SK-N-SH (cell line): Measurements from ENCODE around the gene NPY1R. TPM values are rescaled to one million over a fixed set of nuclear protein-coding genes. Genes with fewer than 3 reads are reported as not detected.

Source experiments
- CTCF ChIA-PET: fragments of 300-600, 350-600 bp; formaldehyde crosslinking; extraction: SDS; loops from one replicate; lab custom pipeline; 2021; lab: Yijun Ruan, JAX
- POLR2A ChIA-PET: fragments of 350-600 bp; sonication (Branson Sonifier 250); formaldehyde crosslinking; extraction: SDS; loops from one replicate; lab custom pipeline; 2020; ENCODE audit warnings: antibody characterized with exemption, inconsistent platforms; lab: Yijun Ruan, JAX
- DNase-seq: peaks from one replicate; pipeline ENCODE4 v3.0.0; 2012
- H2AFZ ChIP-seq: fragments of 200-600 bp; sonication (generic); 2 replicates; pipeline ENCODE4 v1.8.1; 2016; ENCODE audit warnings: antibody characterized with exemption, mild to moderate bottlenecking, low read depth
- H3F3A ChIP-seq: fragments of 200-600 bp; sonication (generic); replicated peaks from 2 replicates; pipeline ENCODE3; 2016; ENCODE audit warnings: antibody characterized with exemption, mild to moderate bottlenecking; ENCODE audit not compliant: insufficient read depth
- H3K27ac ChIP-seq, 2 experiments: fragments of 200-500 bp in 1 of 2; fragments of 200-600 bp in 1 of 2; sonication (Bioruptor generic) in 1 of 2; sonication (generic), shearing (Covaris generic) in 1 of 2; 2 replicates each; pipeline versions ENCODE4 v1.5.1 to v1.6.1; 2014 to 2016; ENCODE audit warnings: low read depth in 2 of 2, inconsistent platforms in 1 of 2, low read length in 1 of 2, mild to moderate bottlenecking in 1 of 2, mixed read lengths in 1 of 2
- H3K27me3 ChIP-seq: fragments of 200-600 bp; sonication (generic), shearing (Covaris generic); 2 replicates; pipeline ENCODE4 v1.6.1; 2016; ENCODE audit warnings: mixed run types; ENCODE audit not compliant: insufficient read depth
- H3K36me3 ChIP-seq, 2 experiments: fragments of 200-500 bp in 1 of 2; fragments of 200-600 bp in 1 of 2; sonication (Bioruptor generic) in 1 of 2; sonication (generic) in 1 of 2; replicated peaks in 1 of 2; 2 replicates each; pipeline versions ENCODE3 to v1.5.1; 2014 to 2016; ENCODE audit warnings: low read length in 1 of 2, mild to moderate bottlenecking in 1 of 2; ENCODE audit not compliant: insufficient read depth in 2 of 2, control insufficient read depth in 1 of 2
- H3K4me1 ChIP-seq, 2 experiments: fragments of 200-500 bp in 1 of 2; fragments of 200-600 bp in 1 of 2; sonication (Bioruptor generic) in 1 of 2; sonication (generic), shearing (Covaris generic) in 1 of 2; 2 replicates each; pipeline versions ENCODE4 v1.5.1 to v1.6.1; 2014 to 2016; ENCODE audit warnings: low read depth in 1 of 2, low read length in 1 of 2, mixed run types in 1 of 2; ENCODE audit not compliant: insufficient read depth in 2 of 2, control insufficient read depth in 1 of 2
- H3K4me2 ChIP-seq: fragments of 200-600 bp; sonication (generic), shearing (Covaris generic); 2 replicates; pipeline ENCODE4 v1.6.1; 2017; ENCODE audit warnings: mixed run types
- H3K4me3 ChIP-seq, 2 experiments: fragments of 200-500 bp in 1 of 2; fragments of 200-600 bp in 1 of 2; sonication (Bioruptor generic) in 1 of 2; sonication (generic), shearing (Covaris generic) in 1 of 2; 2 replicates each; pipeline versions ENCODE4 v1.5.1 to v1.8.1; 2014 to 2016; ENCODE audit warnings: low read depth in 2 of 2, inconsistent platforms in 1 of 2, low read length in 1 of 2, mild to moderate bottlenecking in 1 of 2, mixed read lengths in 1 of 2, moderate library complexity in 1 of 2
- H3K79me2 ChIP-seq: fragments of 200-600 bp; sonication (generic); 2 replicates; pipeline ENCODE4 v1.8.1; 2017; ENCODE audit warnings: mild to moderate bottlenecking; ENCODE audit not compliant: insufficient read depth
- H3K9ac ChIP-seq: fragments of 200-600 bp; sonication (generic); 2 replicates; pipeline ENCODE4 v1.6.1; 2017; ENCODE audit warnings: mixed run types
- H3K9me2 ChIP-seq: fragments of 200-600 bp; sonication (generic); 2 replicates; pipeline ENCODE4 v1.6.1; 2017; ENCODE audit warnings: mixed run types
- H3K9me3 ChIP-seq: fragments of 200-600 bp; sonication (generic); 2 replicates; pipeline ENCODE4 v1.6.1; 2017; ENCODE audit warnings: mixed run types, mild to moderate bottlenecking, moderate library complexity
- H4K20me1 ChIP-seq: fragments of 200-600 bp; sonication (generic); 2 replicates; pipeline ENCODE4 v1.6.1; 2017; ENCODE audit warnings: mild to moderate bottlenecking, mixed run types; ENCODE audit not compliant: insufficient read depth
- FOSL2 ChIP-seq: IDR thresholded peaks from 2 replicates; pipeline ENCODE4 v1.4.0; 2012; ENCODE audit warnings: low read depth, mild to moderate bottlenecking, moderate library complexity, borderline replicate concordance
- FOXM1 ChIP-seq: IDR thresholded peaks from 2 replicates; pipeline ENCODE4 v1.4.0; 2012; ENCODE audit warnings: low read depth, mild to moderate bottlenecking
- GABPA ChIP-seq: IDR thresholded peaks from 2 replicates; pipeline ENCODE4 v1.4.0; 2012; ENCODE audit warnings: low read depth, mild to moderate bottlenecking
- GATA2 ChIP-seq: sonication (generic); formaldehyde crosslinking; IDR thresholded peaks from 2 replicates; pipeline ENCODE4 v1.5.0; 2020; ENCODE audit warnings: mild to moderate bottlenecking, missing genetic modification reagents
- JUND ChIP-seq: IDR thresholded peaks from 2 replicates; pipeline ENCODE4 v1.4.0; 2012
- MXI1 ChIP-seq: IDR thresholded peaks from 2 replicates; pipeline ENCODE4 v1.6.1; 2012; ENCODE audit warnings: mild to moderate bottlenecking, low read depth, low read length, improper control_type of control experiment
- NRF1 ChIP-seq: IDR thresholded peaks from 2 replicates; pipeline ENCODE4 v1.6.1; 2012; ENCODE audit warnings: low read depth, mild to moderate bottlenecking, low read length
- RAD21 ChIP-seq: IDR thresholded peaks from 2 replicates; pipeline ENCODE4 v1.6.1; 2012; ENCODE audit warnings: mild to moderate bottlenecking, low read length
- RCOR1 ChIP-seq: fragments of 150-350 bp; IDR thresholded peaks from 2 replicates; pipeline ENCODE4 v1.6.1; 2017; ENCODE audit warnings: antibody characterized with exemption, low read length
- RXRA ChIP-seq: IDR thresholded peaks from 2 replicates; pipeline ENCODE4 v1.4.0; 2012; ENCODE audit warnings: low read depth, mild to moderate bottlenecking, borderline replicate concordance
- TEAD4 ChIP-seq: IDR thresholded peaks from 2 replicates; pipeline ENCODE4 v1.4.0; 2012; ENCODE audit warnings: mild to moderate bottlenecking, borderline replicate concordance; ENCODE audit not compliant: insufficient read depth
- YY1 ChIP-seq: IDR thresholded peaks from 2 replicates; pipeline ENCODE4 v1.4.0; 2012; ENCODE audit warnings: low read depth, mild to moderate bottlenecking
- WGBS: methylation state at CpG from one replicate; pipeline ENCODE4 v1.1.6; 2017; ENCODE audit warnings: low lambda C conversion rate; 5-methylcytosine and 5-hydroxymethylcytosine counted together
- polyA plus RNA-seq, 3 experiments: library from polyadenylated mRNA; depleted of rRNA; stranded (reverse); fragments of >200 nt; gene quantifications; 2 replicates each; pipeline ENCODE4 v1.2.3, GENCODE V29; 2012
- TF ChIP-seq, protein P1 (sequence below): fragments of 150-350 bp; IDR thresholded peaks from 2 replicates; pipeline ENCODE4 v1.6.1; 2017; ENCODE audit warnings: antibody characterized with exemption, low read length, low read depth, borderline replicate concordance
- TF ChIP-seq, protein P2 (sequence below): IDR thresholded peaks from 2 replicates; pipeline ENCODE4 v1.4.0; 2012; ENCODE audit warnings: low read depth, borderline replicate concordance
- TF ChIP-seq, protein P3 (sequence below): IDR thresholded peaks from 2 replicates; pipeline ENCODE4 v1.4.0; 2012; ENCODE audit warnings: low read depth
- TF ChIP-seq, protein P4 (sequence below): IDR thresholded peaks from 2 replicates; pipeline ENCODE4 v1.4.0; 2012; ENCODE audit warnings: low read depth, borderline replicate concordance
- TF ChIP-seq, protein P5 (sequence below): fragments of 150-350 bp; IDR thresholded peaks from 2 replicates; pipeline ENCODE4 v1.6.1; 2016; ENCODE audit warnings: mild to moderate bottlenecking, low read depth, low read length

The NPY1R gene
- polyA plus RNA-seq, 1 of the 3 experiments (the other 2 are of a cell fraction), result not detected

DNA sequence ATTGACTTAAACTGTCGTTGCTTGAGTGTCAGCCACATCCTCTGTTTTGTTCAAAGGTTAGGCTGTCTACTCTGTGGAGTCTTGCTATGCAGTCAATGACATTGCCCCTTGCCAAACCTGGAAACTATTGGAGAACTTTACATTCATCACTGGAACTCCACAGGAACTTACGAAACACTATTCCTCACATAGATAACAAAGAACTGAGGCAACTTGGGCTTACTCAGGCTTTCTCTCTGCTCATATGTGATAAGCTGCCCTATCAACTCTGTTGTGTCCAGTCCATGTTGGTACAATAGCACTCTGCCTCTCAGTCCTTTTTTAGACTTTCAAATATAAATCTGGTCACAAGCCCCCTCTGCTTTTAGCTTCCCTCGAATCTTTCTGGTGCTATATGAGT, 20.7 kb upstream of the NPY1R start:
- 0% methylated on average over 3 of the region's 3 CpGs for WGBS
- H2AFZ ChIP-seq, result no peak overlapping the region
- ChIA-PET POLR2A (no interaction called here), CTCF (interaction anchor here (0.7 kb wide), 1 partner anchor 19 kb away, joined by 3 read pairs; no protein-coding TSS in a partner anchor)
- no peaks in the 10 kb centered on the region for H3K79me2 ChIP-seq
- H3K27ac ChIP-seq, result no peak overlapping the region
- H3F3A ChIP-seq, result no peaks in the 10 kb centered on the region
- H3K4me1 ChIP-seq, result no peaks in the 10 kb centered on the region
- no peak for DNase-seq
- H3K9me3 ChIP-seq, result no peaks in the 10 kb centered on the region
- no peak overlapping the region for H3K4me3 ChIP-seq
- H3K4me2 ChIP-seq, result no peak overlapping the region
- no peaks in the 10 kb centered on the region for H3K36me3 ChIP-seq
- no peaks in the 10 kb centered on the region for H3K27me3 ChIP-seq
- no peaks in the 10 kb centered on the region for H4K20me1 ChIP-seq
- no peak overlapping the region for H3K9ac ChIP-seq
- no peaks in the 10 kb centered on the region for H3K9me2 ChIP-seq
- TF ChIP-seq YY1 (no peak), RCOR1 (no peak), GABPA (no peak), RXRA (no peak), JUND (no peak)
- TF ChIP-seq, protein P1, sequence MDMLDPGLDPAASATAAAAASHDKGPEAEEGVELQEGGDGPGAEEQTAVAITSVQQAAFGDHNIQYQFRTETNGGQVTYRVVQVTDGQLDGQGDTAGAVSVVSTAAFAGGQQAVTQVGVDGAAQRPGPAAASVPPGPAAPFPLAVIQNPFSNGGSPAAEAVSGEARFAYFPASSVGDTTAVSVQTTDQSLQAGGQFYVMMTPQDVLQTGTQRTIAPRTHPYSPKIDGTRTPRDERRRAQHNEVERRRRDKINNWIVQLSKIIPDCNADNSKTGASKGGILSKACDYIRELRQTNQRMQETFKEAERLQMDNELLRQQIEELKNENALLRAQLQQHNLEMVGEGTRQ, result no peak
- TF ChIP-seq, all 33 proteins: peak for 0

DNA sequence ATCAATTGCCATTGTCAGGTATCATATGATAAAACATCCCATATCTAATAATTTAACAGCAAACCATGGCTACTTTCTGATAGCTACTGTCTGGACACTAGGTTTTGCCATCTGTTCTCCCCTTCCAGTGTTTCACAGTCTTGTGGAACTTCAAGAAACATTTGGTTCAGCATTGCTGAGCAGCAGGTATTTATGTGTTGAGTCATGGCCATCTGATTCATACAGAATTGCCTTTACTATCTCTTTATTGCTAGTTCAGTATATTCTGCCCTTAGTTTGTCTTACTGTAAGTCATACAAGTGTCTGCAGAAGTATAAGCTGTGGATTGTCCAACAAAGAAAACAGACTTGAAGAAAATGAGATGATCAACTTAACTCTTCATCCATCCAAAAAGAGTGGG, 18.3 kb upstream of the NPY1R start:
- H3K27me3 ChIP-seq, result no peaks in the 10 kb centered on the region
- no peak overlapping the region for H3K9ac ChIP-seq
- no peaks in the 10 kb centered on the region for H3F3A ChIP-seq
- no peaks in the 10 kb centered on the region for H3K4me1 ChIP-seq
- no peaks in the 10 kb centered on the region for H3K79me2 ChIP-seq
- H3K27ac ChIP-seq, result no peak overlapping the region
- no peak overlapping the region for H3K4me3 ChIP-seq
- no peaks in the 10 kb centered on the region for H3K36me3 ChIP-seq
- H2AFZ ChIP-seq, result no peak overlapping the region
- TF ChIP-seq MXI1, result no peak
- no peak for TF ChIP-seq FOXM1
- no peak for TF ChIP-seq NRF1
- TF ChIP-seq, protein P2, sequence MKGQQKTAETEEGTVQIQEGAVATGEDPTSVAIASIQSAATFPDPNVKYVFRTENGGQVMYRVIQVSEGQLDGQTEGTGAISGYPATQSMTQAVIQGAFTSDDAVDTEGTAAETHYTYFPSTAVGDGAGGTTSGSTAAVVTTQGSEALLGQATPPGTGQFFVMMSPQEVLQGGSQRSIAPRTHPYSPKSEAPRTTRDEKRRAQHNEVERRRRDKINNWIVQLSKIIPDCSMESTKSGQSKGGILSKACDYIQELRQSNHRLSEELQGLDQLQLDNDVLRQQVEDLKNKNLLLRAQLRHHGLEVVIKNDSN, result no peak
- TF ChIP-seq, protein P3, sequence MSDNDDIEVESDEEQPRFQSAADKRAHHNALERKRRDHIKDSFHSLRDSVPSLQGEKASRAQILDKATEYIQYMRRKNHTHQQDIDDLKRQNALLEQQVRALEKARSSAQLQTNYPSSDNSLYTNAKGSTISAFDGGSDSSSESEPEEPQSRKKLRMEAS, result no peak
- TF ChIP-seq, protein P4, sequence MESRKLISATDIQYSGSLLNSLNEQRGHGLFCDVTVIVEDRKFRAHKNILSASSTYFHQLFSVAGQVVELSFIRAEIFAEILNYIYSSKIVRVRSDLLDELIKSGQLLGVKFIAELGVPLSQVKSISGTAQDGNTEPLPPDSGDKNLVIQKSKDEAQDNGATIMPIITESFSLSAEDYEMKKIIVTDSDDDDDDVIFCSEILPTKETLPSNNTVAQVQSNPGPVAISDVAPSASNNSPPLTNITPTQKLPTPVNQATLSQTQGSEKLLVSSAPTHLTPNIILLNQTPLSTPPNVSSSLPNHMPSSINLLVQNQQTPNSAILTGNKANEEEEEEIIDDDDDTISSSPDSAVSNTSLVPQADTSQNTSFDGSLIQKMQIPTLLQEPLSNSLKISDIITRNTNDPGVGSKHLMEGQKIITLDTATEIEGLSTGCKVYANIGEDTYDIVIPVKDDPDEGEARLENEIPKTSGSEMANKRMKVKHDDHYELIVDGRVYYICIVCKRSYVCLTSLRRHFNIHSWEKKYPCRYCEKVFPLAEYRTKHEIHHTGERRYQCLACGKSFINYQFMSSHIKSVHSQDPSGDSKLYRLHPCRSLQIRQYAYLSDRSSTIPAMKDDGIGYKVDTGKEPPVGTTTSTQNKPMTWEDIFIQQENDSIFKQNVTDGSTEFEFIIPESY, result no peak
- TF ChIP-seq RXRA, result no peak
- no peak for TF ChIP-seq TEAD4
- TF ChIP-seq GATA2 (CRISPR knock-in tag), result no peak
- no peak for TF ChIP-seq RAD21
- no peak for TF ChIP-seq FOSL2
- TF ChIP-seq, protein P5, sequence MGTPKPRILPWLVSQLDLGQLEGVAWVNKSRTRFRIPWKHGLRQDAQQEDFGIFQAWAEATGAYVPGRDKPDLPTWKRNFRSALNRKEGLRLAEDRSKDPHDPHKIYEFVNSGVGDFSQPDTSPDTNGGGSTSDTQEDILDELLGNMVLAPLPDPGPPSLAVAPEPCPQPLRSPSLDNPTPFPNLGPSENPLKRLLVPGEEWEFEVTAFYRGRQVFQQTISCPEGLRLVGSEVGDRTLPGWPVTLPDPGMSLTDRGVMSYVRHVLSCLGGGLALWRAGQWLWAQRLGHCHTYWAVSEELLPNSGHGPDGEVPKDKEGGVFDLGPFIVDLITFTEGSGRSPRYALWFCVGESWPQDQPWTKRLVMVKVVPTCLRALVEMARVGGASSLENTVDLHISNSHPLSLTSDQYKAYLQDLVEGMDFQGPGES, result no peak
- H4K20me1 ChIP-seq, result no peaks in the 10 kb centered on the region
- no peak overlapping the region for H3K4me2 ChIP-seq
- no peaks in the 10 kb centered on the region for H3K9me2 ChIP-seq
- H3K9me3 ChIP-seq, result no peaks in the 10 kb centered on the region
- POLR2A ChIA-PET, result no interaction called here
- no peak for DNase-seq
- CTCF ChIA-PET, result interaction anchor here (1.7 kb wide), 1 partner anchor 18 kb away, joined by 4 read pairs; the partner anchor contains the start of gene NPY1R
